AML-193 (cell line): ENCODE measurements around the gene MCTP1.

Source experiments
- DNase-seq, 2 experiments: peaks; one replicate each; lab custom pipeline; 2025; lab: John Stamatoyannopoulos, UW

MCTP1 gene

GRCh38 chr5:94945656-94946055, 339.2 kb downstream of the MCTP1 start:
- peak; percentile 41 to 43 for DNase-seq

GRCh38 chr5:94944160-94944559, 340.7 kb downstream of the MCTP1 start:
- peak; percentile 20 to 42 for DNase-seq

- no peak for DNase-seq
Measured at GRCh38 chr5:94941122-94941755, 343.7 kb downstream of the MCTP1 start.

GRCh38 chr5:94932259-94932658, 352.6 kb downstream of the MCTP1 start:
- no peak for DNase-seq

GRCh38 chr5:94928891-94929290, 356.0 kb downstream of the MCTP1 start:
- no peak for DNase-seq

GRCh38 chr5:94920570-94920969, 364.3 kb downstream of the MCTP1 start:
- DNase-seq, result no peak

GRCh38 chr5:94916619-94917018, 368.3 kb downstream of the MCTP1 start:
- no peak for DNase-seq

GRCh38 chr5:94911276-94911675, 373.6 kb downstream of the MCTP1 start:
- no peak for DNase-seq

GRCh38 chr5:94910721-94911120, 374.2 kb downstream of the MCTP1 start:
- no peak for DNase-seq

GRCh38 chr5:94908889-94909480, 375.9 kb downstream of the MCTP1 start:
- peak; percentile 17 to 39 for DNase-seq

- DNase-seq, result no peak
Measured at GRCh38 chr5:94906750-94907149, 378.1 kb downstream of the MCTP1 start.

- DNase-seq, result no peak
Measured at GRCh38 chr5:94903726-94904125, 381.2 kb downstream of the MCTP1 start.

GRCh38 chr5:94901191-94901979, 383.5 kb downstream of the MCTP1 start:
- no peak for DNase-seq

- no peak for DNase-seq
Measured at GRCh38 chr5:94900006-94900505, 384.8 kb downstream of the MCTP1 start.

GRCh38 chr5:94893412-94894135, 391.3 kb downstream of the MCTP1 start:
- no peak for DNase-seq

GRCh38 chr5:94891972-94892371, 392.9 kb downstream of the MCTP1 start:
- DNase-seq, result no peak

- DNase-seq, result no peak
Measured at GRCh38 chr5:94891565-94891964, 393.3 kb downstream of the MCTP1 start.

GRCh38 chr5:94890907-94891306, 394.0 kb downstream of the MCTP1 start:
- DNase-seq, result no peak

GRCh38 chr5:94888674-94889073, 396.2 kb downstream of the MCTP1 start:
- DNase-seq, result no peak

GRCh38 chr5:94885931-94886330, 399.0 kb downstream of the MCTP1 start:
- no peak for DNase-seq

GRCh38 chr5:94884311-94884710, 400.6 kb downstream of the MCTP1 start:
- DNase-seq, result no peak

GRCh38 chr5:94872526-94872925, 412.4 kb downstream of the MCTP1 start:
- DNase-seq, result no peak
